Loucy (cell line): ENCODE data around the gene LPIN1.

ENCODE experiments used
- EZH2phosphoT487 ChIP-seq: fragments of 200-600 bp; IDR thresholded peaks from 2 replicates; pipeline ENCODE4 v1.6.1; 2018; ENCODE audit warnings: antibody characterized with exemption, mild to moderate bottlenecking, moderate library complexity, borderline replicate concordance
- TF ChIP-seq, protein P1 (sequence below): fragments of 200-600 bp; sonication (generic); conservative IDR thresholded peaks from 2 replicates; pipeline ENCODE4 v1.5.1; 2014; ENCODE audit warnings: mild to moderate bottlenecking, antibody characterized with exemption, low read length

GRCh38 chr2:11749646-11750349 is 3.4 kb downstream of the LPIN1 start:
- TF ChIP-seq, protein P1, sequence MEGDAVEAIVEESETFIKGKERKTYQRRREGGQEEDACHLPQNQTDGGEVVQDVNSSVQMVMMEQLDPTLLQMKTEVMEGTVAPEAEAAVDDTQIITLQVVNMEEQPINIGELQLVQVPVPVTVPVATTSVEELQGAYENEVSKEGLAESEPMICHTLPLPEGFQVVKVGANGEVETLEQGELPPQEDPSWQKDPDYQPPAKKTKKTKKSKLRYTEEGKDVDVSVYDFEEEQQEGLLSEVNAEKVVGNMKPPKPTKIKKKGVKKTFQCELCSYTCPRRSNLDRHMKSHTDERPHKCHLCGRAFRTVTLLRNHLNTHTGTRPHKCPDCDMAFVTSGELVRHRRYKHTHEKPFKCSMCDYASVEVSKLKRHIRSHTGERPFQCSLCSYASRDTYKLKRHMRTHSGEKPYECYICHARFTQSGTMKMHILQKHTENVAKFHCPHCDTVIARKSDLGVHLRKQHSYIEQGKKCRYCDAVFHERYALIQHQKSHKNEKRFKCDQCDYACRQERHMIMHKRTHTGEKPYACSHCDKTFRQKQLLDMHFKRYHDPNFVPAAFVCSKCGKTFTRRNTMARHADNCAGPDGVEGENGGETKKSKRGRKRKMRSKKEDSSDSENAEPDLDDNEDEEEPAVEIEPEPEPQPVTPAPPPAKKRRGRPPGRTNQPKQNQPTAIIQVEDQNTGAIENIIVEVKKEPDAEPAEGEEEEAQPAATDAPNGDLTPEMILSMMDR: no peak
- TF ChIP-seq EZH2phosphoT487: no peak
